HG03457 (cell line): Measurements from ENCODE around the gene TERB1.

Source experiments
- ATAC-seq: cut with Tn5 transposase; IDR thresholded peaks from one replicate; pipeline ENCODE4 v1.9.1; 2021; ENCODE audit warnings: moderate number of reproducible peaks; ENCODE audit not compliant: unreplicated experiment

TERB1 gene

GRCh38 chr16:66706506-66706880 lies 94.9 kb downstream of the TERB1 start:
- ATAC-seq: no peak

- ATAC-seq: no peak
These were observed 95.4 kb downstream of the TERB1 start for GRCh38 chr16:66705790-66706505.
